BLaER1 (cell line): ENCODE measurements around the gene SLC22A23.

ENCODE experiments used
- H3K27ac ChIP-seq: shearing (Covaris generic); formaldehyde crosslinking; 2 replicates; pipeline ENCODE4 v1.8.1; 2022
- H3K27me3 ChIP-seq: shearing (Covaris generic); formaldehyde crosslinking; 2 replicates; pipeline ENCODE4 v1.8.1; 2022
- H3K36me3 ChIP-seq: shearing (Covaris generic); formaldehyde crosslinking; 2 replicates; pipeline ENCODE4 v1.8.1; 2022
- H3K4me1 ChIP-seq: shearing (Covaris generic); formaldehyde crosslinking; 2 replicates; pipeline ENCODE4 v1.8.1; 2022
- H3K4me2 ChIP-seq: shearing (Covaris generic); formaldehyde crosslinking; 2 replicates; pipeline ENCODE4 v1.8.1; 2022
- H3K4me3 ChIP-seq: shearing (Covaris generic); formaldehyde crosslinking; 2 replicates; pipeline ENCODE4 v1.8.1; 2022
- H3K9ac ChIP-seq: shearing (Covaris generic); formaldehyde crosslinking; 2 replicates; pipeline ENCODE4 v1.8.1; 2022
- H3K9me3 ChIP-seq: shearing (Covaris generic); formaldehyde crosslinking; 2 replicates; pipeline ENCODE4 v1.8.1; 2022
- H4K20me1 ChIP-seq: shearing (Covaris generic); formaldehyde crosslinking; 2 replicates; pipeline ENCODE4 v1.8.1; 2022
- Cebpa-rat ChIP-seq: shearing (Covaris generic); IDR thresholded peaks from 2 replicates; pipeline ENCODE4 v1.8.1; 2022

The SLC22A23 gene

DNA sequence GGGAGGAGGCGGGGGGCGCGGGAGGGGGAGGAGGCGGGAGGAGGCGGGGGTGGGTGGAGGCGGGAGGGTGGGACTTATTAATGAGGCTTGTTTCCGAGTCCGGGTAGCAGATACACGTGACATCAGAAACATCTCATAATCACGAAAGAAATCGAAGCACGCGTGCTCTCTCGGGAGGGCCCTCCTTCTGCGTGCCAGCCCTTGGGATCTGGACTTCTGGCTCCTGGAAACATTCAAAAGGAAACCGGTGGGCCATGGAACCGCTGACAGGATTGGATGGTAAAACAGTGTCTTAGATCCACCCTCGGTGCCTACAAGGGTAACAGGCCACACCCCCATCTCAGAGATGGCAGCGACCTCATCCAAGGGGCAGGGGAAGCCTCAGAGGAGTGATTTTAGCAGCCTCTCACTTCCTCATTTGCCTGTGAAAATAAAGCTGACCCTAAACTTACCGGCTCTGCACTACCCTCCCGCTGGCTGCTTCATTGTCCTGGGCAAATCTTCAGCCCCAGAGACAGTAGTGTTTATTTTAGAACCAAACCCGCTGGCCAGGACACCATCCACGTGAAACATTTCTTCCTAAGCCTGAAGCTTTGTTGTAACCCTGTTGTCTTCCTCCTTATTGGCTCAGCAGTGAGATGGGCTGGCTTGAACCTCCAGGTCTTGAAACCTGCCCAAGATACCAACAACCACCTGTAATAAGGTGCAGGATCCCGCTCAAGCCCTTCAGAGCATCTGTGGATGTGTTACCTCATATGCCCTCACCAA lies 100.6 kb downstream of the SLC22A23 start:
- no peaks in the 10 kb centered on the region for H4K20me1 ChIP-seq
- no peaks in the 10 kb centered on the region for H3K36me3 ChIP-seq
- H3K27me3 ChIP-seq: no peaks in the 10 kb centered on the region
- H3K4me3 ChIP-seq: peak overlapping the region; percentile 50
- H3K9ac ChIP-seq: peak overlapping the region; percentile 60
- H3K27ac ChIP-seq: peak overlapping the region; percentile 77
- peaks cover 74% of the 10 kb centered on the region for H3K4me1 ChIP-seq
- peak overlapping the region; percentile 90 for H3K4me2 ChIP-seq
- no peaks in the 10 kb centered on the region for H3K9me3 ChIP-seq
- TF ChIP-seq Cebpa-rat: no peak

DNA sequence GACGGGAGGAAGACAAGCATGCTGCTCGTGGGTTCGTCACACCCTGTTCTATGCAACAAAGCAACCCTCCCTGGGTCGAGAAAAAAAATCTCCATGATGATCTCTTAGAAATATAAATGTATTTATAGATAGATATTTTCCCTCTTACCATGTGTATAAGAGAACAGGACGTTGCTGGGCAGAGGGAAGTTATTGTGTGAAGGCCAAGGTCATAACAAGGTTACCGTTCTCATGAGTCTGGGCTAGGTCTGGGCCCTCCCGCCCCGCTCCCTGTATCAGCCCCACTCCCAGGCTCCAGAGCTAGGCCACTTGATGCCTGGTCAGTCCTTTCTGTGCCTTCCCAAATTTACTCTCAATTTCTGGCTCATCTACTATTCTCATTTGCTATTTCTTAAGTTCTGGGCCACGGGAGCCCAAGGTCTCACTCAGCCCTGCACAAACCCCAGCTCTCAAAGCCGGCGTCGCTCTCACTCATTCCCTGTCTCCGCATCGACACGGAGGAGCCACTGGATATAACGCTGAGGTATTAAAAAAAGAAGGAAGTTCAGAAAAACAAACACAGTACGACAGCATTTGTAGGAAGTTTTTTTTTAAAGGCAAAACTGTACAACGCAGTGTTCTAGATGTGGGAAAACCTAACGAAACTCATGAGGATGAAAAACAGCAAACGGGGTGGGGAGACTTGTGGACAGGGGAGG lies 101.3 kb downstream of the SLC22A23 start:
- no peak for TF ChIP-seq Cebpa-rat
- Histone ChIP-seq H3K4me2 (peak overlapping the region; percentile 86), H3K4me3 (peak overlapping the region; percentile 55), H3K27ac (peak overlapping the region; percentile 86), H3K4me1 (peaks cover 74% of the 10 kb centered on the region), H3K36me3 (no peaks in the 10 kb centered on the region), H3K9me3 (no peaks in the 10 kb centered on the region), H4K20me1 (no peaks in the 10 kb centered on the region), H3K27me3 (no peaks in the 10 kb centered on the region), H3K9ac (peak overlapping the region; percentile 76)

DNA sequence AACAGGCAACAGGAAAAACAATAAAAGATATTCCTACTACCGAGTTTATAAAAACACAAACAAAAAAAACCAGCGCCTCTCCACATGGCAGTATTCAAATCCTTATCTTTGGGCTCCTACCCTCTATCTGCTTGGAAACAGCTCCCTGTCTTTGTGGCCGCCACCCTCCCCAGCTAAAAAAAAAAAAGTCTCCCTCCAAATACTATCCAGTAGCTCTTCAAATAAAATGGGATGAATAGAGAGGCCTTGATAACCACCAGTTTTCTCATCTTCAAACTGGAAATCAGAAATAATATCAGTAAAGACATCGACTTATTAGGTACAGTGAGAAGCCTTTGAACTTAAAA lies 101.9 kb downstream of the SLC22A23 start:
- Histone ChIP-seq H3K4me1 (peaks cover 78% of the 10 kb centered on the region), H3K27me3 (no peaks in the 10 kb centered on the region), H3K9ac (peak overlapping the region; percentile 76), H3K36me3 (no peaks in the 10 kb centered on the region), H3K4me2 (peak overlapping the region; percentile 86), H3K27ac (peak overlapping the region; percentile 86), H3K4me3 (no peak overlapping the region), H3K9me3 (no peaks in the 10 kb centered on the region), H4K20me1 (no peaks in the 10 kb centered on the region)
- TF ChIP-seq Cebpa-rat: no peak

DNA sequence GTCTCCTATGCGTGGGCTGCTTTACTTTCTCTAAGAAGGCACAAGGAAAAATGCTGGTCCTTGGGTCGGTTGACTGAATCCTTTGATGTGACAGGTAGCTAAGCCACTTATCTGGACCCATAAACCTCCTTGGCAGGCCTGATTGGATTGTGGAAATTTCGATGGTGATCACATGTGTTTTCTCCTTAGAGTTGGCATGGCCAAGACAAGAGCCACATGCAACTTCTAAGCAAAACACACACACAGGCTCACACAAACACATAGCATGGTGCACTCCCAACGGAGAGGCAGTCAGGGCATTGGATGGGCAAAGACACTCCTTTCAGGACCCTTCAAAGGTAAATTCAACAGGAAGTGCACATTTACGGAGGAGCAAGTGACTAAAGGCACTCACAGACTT lies 102.9 kb downstream of the SLC22A23 start:
- no peak overlapping the region for H3K4me3 ChIP-seq
- peak overlapping the region; percentile 86 for H3K27ac ChIP-seq
- H3K4me1 ChIP-seq: peaks cover 89% of the 10 kb centered on the region
- H3K4me2 ChIP-seq: peak overlapping the region; percentile 86
- H3K9ac ChIP-seq: no peak overlapping the region
- H4K20me1 ChIP-seq: no peaks in the 10 kb centered on the region
- H3K9me3 ChIP-seq: no peaks in the 10 kb centered on the region
- H3K27me3 ChIP-seq: no peaks in the 10 kb centered on the region
- TF ChIP-seq Cebpa-rat: no peak
- H3K36me3 ChIP-seq: no peaks in the 10 kb centered on the region

DNA sequence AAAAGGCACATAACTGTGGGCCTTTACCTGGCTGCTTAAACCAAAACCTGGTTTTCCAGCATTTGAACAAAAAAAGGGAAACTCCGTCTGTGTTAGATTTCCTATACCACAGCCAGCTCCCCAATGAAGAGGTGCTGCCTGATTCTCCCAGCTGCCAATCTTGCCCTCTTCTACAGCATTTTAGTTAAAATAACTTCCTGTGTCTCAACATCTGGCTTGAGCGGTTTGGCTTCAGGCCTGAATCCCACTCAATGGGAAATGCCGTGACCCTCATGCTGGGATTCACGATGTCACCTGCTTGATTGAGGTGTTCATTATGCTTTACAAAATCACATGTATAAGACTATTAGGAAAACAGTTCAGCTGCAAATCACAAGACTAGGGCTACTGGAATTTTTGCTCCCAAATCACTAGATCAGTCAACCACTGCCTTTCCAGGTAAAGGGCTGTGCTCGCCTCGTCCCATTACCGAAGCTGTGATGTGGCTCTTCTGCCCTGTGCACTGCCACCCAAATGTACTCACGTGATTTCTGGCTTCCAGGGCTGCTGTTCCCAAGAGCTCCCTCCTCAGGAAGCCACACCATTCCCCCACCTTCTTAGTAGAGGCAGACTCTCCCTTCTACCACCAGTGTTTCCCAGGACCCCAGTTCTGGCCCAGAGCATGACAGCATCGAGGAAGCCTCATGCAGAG lies 103.5 kb downstream of the SLC22A23 start:
- no peak for TF ChIP-seq Cebpa-rat
- H3K4me2 ChIP-seq: peak overlapping the region; percentile 86
- no peak overlapping the region for H3K4me3 ChIP-seq
- no peaks in the 10 kb centered on the region for H3K36me3 ChIP-seq
- no peaks in the 10 kb centered on the region for H3K9me3 ChIP-seq
- H3K4me1 ChIP-seq: peaks cover 95% of the 10 kb centered on the region
- peak overlapping the region; percentile 86 for H3K27ac ChIP-seq
- no peak overlapping the region for H3K9ac ChIP-seq
- H3K27me3 ChIP-seq: no peaks in the 10 kb centered on the region
- H4K20me1 ChIP-seq: no peaks in the 10 kb centered on the region

DNA sequence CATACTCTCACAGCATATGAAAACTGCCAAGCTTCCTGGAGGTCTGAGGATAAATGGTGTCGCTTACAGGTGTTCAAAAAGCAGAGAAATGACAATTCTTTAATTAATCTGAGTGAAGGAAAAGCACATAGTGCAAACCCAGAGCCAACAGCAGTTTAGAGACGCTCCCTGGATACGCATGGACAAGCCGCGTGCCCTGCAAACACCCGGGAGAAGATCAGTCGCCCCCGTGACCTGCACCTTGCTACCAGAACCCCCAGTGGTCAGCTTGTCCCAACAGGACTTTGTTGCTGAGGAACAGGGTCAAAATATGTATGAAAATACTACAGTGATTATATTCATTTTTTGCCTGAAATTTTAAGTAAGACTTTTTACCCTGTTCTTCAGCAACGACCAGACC lies 104.2 kb downstream of the SLC22A23 start:
- no peak overlapping the region for H3K4me3 ChIP-seq
- H3K36me3 ChIP-seq: no peaks in the 10 kb centered on the region
- peak overlapping the region; percentile 86 for H3K27ac ChIP-seq
- H3K9ac ChIP-seq: no peak overlapping the region
- peak overlapping the region; percentile 86 for H3K4me2 ChIP-seq
- H3K27me3 ChIP-seq: no peaks in the 10 kb centered on the region
- H3K9me3 ChIP-seq: no peaks in the 10 kb centered on the region
- no peaks in the 10 kb centered on the region for H4K20me1 ChIP-seq
- peaks cover 95% of the 10 kb centered on the region for H3K4me1 ChIP-seq
- no peak for TF ChIP-seq Cebpa-rat

DNA sequence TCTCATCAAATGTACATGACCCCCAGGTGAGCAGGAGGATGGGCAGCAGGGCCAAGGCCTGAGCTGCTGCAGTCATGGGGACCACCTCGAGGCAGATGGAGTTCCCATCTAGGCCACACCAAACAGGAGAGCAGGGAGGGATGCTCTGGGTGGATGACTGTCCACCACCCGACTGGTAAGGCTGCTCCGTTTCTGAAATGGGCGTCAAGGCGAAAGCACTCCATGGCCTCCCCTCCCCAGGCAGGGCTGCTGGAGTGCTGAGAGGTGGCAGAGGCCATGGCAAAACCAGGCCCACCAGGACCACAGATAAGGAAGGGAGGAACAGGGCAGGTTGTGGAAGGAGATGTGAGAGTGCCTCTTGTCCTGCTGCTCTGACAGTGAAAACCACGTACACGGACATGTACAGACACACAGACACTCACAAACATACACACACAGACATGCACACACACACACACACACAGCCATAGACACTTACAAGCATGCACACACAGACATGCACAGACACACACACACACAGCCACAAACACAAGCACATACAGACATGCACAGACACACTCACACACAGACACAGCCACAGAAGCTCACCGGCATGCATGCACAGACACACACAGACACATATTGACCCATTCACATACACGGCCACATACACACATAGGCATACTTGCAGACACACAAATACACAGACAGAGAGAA lies 104.9 kb downstream of the SLC22A23 start:
- H3K9me3 ChIP-seq: no peaks in the 10 kb centered on the region
- no peak overlapping the region; the same call in 1 of the 2 replicates for H3K9ac ChIP-seq
- no peak overlapping the region for H3K4me3 ChIP-seq
- no peak for TF ChIP-seq Cebpa-rat
- no peaks in the 10 kb centered on the region for H3K36me3 ChIP-seq
- H3K4me1 ChIP-seq: peaks cover 95% of the 10 kb centered on the region
- H3K27me3 ChIP-seq: no peaks in the 10 kb centered on the region
- H4K20me1 ChIP-seq: no peaks in the 10 kb centered on the region
- H3K27ac ChIP-seq: peak overlapping the region; percentile 86
- H3K4me2 ChIP-seq: peak overlapping the region; percentile 86

DNA sequence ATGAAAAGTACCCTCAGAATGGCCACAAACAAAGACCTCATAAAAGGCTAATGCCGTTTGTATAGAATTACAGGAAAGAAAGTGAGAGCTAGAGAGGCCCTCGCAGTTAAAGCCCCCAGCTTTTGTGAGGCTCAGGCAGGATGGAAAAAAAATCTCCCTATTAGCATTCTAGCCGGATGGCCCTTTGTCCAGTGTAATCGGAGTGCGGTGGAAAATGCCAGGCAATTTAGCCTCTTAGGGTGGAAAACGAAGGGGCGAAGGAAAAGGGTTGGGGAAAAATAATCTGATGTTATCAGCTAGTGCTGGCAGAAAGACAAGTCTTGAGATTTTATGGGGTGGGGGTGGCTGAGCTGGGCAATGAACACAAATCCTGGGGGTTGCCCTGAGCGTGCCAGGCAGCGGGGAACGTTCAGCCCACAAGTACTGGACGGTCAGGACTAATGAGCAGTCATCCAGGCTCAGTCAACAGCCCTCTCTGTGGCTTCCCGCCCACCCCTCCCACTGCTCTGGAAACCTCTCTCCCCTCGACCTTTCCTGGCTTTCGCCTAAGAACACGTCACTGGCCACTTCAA lies 105.7 kb downstream of the SLC22A23 start:
- Histone ChIP-seq H3K27me3 (no peaks in the 10 kb centered on the region), H3K36me3 (no peaks in the 10 kb centered on the region), H3K4me3 (no peak overlapping the region), H3K4me2 (peak overlapping the region; percentile 86), H3K4me1 (peaks cover 96% of the 10 kb centered on the region), H4K20me1 (no peaks in the 10 kb centered on the region), H3K9me3 (no peaks in the 10 kb centered on the region), H3K9ac (peak overlapping the region; percentile 58), H3K27ac (peak overlapping the region; percentile 86)
- TF ChIP-seq Cebpa-rat: no peak

DNA sequence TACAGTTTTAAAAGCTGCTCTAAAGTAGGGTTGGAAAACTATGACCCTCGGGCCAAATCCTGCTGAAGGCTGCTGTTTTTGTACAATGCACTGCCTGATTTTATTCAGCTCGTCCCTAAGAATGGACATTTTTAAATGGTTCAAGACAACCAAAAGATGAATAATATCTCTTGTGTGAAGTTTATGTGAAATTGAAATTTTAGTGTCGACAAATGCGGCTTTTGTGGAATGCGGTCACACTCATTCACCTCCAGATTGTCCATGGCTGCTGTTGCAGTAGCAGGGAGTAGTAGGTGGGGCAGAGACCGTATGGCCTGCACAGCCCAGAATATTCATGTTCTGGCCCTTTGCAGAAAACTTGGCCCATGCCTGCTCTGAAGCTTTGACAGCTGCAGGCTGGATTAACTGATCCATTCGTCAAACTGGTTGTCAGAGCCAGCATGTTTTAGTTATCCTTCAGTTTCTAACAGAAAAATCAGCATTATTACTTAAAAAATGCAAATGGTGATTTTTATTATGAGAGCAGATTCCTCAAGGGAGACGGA lies 106.5 kb downstream of the SLC22A23 start:
- peaks cover 100% of the 10 kb centered on the region for H3K4me1 ChIP-seq
- H3K9ac ChIP-seq: peak overlapping the region; percentile 58
- 0 out of 2 replicates have a peak overlapping the region, but pooled peaks have one; percentile 54 for H3K4me3 ChIP-seq
- H3K27me3 ChIP-seq: no peaks in the 10 kb centered on the region
- no peaks in the 10 kb centered on the region for H3K9me3 ChIP-seq
- H3K4me2 ChIP-seq: peak overlapping the region; percentile 86
- no peaks in the 10 kb centered on the region for H3K36me3 ChIP-seq
- peak overlapping the region; percentile 86 for H3K27ac ChIP-seq
- TF ChIP-seq Cebpa-rat: no peak
- H4K20me1 ChIP-seq: no peaks in the 10 kb centered on the region
